8988T (cell line): ENCODE results near the gene TMEM88.
"Not testable (repeated sequence)": the region's sequence is repeated elsewhere in the genome, so short reads cannot be mapped to it uniquely, and the experiment has no call there.

Source experiments
- DNase-seq: peaks from one replicate; pipeline ENCODE4 v3.0.0; 2011

TMEM88 gene, protein sequence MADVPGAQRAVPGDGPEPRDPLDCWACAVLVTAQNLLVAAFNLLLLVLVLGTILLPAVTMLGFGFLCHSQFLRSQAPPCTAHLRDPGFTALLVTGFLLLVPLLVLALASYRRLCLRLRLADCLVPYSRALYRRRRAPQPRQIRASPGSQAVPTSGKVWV

DNA sequence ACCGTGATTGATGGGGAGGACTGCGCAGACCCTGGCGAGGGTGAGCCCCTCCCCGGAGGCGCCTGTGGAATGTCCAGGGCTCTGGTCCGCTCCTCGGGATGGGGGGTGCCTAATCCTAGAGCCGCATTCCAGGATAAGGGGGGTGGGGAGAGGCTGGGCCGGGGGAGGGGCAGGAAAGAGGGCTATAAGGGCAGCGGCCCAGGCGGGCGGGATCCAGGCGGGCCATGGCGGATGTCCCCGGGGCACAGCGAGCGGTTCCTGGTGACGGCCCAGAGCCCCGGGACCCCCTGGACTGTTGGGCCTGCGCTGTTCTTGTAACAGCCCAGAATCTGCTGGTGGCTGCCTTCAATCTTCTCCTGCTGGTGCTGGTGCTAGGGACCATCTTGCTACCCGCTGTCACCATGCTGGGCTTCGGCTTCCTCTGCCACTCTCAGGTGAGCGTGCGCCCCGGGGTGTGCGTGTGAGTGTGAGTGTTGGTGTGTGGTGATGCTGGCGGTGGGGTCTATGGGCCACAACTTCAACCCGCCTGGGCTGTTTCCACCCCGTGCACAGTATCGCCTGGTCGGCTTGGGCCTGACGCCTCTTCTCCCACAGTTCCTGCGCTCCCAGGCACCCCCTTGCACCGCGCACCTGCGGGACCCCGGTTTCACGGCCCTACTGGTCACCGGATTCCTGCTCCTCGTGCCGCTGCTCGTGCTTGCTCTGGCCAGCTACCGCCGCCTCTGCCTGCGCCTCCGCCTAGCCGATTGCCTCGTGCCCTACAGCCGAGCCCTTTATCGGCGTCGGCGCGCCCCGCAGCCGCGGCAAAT lies at the start of gene TMEM88:
TSS of gene TMEM88 (plus strand) at position 216 of the 809 bp plus-strand sequence. CDS start at position 225, 9 bp downstream.
- no peak for DNase-seq

DNA sequence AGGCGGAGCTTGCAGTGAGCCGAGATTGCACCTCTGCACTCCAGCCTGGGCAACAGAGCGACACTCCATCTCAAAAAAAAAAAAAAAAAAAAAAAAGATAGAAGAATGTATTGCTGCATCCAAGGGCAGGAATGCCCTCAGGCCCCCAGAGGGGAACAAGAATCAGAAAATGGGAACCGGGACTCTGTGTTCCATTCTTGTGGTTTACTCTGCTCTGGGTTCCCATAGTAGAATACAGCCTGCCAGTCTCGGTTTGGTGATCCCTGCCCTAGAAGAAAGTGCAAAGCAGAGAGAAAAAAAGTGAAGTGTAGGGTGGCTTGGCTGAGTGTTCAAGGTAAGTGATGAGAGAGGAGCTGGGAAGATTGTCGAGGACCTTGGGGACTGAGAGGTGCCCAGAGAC lies 48.3 kb upstream of the TMEM88 start:
- DNase-seq = no peak

DNA sequence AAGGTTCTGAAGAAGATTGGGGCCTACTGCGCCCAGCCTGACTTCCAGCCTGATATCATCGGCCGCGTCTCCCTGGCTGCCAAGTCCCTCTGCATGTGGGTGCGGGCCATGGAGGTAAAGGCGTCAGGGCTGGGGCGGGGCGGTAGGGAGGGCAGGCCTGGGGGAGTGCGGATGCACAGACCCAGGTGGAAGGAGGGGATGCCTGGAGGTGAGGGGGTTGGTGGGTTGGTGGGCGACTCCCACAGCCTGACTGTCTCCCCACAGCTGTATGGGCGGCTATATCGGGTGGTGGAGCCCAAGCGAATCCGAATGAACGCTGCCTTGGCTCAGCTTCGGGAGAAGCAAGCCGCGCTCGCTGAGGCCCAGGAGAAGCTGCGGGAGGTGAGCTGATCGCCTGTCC lies 47.7 kb upstream of the TMEM88 start:
- no peak for DNase-seq

DNA sequence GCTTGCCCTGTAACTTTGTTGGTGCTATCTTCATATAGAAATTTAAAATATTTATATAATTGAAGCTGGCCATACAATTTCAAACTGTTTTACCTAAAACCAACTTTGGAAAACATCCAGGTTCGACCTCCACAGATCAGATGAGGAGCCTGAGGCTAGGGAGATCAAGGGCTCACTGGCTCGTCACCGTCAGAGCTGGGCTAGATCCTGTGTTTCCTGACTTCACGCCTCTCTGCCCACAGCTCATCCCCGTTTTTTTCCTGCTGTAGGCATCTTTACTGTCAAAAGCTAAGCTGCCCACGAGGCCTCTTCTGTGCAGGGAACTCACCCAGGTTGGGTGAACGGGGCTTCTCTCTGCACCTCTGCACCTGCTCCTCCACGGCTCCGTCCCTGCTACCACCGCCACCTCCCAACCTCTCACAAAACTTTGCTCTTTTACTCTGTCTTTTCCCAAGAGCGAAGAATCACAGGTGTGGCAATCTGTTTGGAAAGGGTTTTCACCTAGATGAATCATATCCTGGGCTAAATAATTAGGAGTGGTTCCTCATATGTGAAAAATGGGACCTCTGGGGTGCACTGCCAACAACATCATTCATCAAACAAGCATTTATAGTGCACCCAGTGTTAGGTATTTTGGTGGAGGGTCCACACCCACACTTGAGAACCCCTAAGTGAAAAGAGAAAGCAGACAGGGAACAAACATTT lies 45.6 kb upstream of the TMEM88 start:
- no peak for DNase-seq

DNA sequence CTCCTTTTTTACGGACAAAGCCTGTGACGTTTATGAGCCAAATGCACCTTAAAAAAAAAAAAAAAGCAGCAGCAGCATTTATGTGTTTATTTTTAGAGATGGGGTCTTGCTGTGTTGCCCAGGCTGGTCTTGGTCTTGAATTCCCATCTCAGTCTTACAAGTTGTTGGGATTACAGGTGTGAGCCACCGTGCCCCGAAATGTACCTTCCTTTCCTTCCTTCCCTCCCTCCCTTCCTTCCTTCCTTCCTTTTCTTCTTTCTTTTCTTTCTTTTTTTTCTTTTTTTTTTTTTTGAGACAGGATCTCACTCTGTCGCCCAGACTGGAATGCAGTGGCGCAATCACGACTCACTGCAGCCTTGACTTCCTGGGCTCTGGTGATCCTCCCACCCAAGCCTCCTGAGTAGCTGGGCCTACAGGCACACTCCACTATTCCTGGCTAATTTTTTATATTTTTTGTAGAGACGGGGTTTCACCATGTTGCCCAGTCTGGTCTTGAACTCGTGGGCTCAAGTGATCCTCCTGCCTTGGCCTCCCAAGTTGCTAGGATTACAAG lies 45.0 kb upstream of the TMEM88 start:
- DNase-seq = not testable (repeated sequence)

DNA sequence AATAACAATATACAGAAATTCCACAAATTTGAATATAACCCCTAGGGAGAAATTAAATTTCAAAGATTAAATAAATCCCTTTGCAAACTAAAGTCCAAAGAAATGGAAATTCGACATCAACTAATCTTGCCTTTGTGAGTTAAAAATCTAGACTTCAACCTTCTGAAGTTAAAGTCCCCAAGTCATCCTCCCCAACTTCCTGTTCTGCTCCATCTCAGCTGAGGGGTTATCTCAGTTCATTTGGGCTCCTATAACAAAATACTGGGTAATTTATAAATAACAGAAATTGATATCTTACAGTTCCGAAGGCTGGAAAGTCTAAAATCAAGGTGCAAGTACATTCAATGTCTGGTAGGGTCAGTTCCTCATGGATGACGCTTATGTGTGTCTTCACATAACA lies 43.6 kb upstream of the TMEM88 start:
- DNase-seq = no peak

DNA sequence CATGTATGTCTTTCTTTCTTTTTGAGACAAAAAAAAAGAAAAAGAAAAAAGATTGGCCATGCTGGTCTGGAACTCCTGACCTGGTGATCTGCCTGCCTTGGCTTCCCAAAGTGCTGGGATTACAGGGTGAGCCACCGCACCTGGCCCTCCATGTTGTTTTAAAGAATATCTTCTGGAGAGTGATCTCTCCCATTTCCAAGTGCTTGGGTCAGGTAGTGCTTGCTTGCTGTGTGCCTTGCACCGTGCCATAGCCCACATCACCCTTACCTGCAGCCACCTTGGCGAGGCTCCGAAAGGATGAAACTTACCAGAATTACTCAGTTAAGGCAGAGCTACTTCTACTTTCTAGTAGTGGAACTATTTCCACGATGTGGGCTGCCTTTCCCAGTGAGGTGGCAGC lies 39.9 kb upstream of the TMEM88 start:
- no peak for DNase-seq

DNA sequence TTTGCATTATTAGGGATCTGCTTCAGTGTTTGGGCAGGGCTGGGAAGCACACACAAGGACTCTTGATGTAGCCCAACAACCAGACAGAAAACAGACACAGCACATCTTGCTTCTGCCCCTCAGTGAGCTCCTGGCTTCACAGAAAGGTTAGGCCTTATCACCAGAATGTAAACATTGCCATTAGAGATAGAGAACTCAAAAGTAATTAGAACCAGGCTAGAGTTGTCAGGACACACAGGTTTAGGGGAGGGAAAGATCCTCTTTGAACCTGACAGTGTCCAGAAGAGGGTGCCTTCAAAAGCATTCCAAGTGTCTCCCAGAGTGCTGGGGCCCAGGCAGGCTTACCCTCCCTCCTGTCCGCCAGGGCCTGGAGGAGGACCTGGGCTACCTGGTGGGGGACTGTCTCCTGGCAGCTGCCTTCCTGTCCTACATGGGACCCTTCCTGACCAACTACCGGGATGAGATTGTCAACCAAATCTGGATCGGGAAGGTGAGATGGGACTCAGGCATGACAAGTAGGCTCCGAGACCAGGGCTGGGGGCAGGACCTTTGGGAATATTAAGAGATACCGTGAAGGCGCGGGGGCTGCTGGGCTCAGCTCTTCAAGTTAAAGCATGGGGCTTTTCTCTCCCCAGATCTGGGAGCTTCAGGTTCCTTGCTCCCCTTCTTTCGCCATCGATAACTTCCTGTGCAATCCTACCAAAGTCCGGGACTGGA lies 37.8 kb upstream of the TMEM88 start:
- DNase-seq = no peak

DNA sequence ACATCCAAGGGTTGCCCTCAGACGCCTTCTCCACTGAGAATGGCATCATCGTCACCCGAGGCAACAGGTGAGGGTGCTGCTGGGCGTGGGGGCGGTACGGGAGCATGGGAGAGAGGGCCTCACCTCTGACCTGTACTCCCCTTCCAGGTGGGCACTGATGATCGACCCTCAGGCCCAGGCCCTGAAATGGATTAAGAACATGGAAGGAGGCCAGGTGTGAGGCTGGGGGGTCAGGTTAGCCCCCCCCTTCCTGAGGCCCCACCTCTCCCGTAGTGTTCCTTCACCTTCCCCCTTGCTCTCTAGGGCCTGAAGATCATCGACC lies 37.3 kb upstream of the TMEM88 start:
- no peak for DNase-seq

DNA sequence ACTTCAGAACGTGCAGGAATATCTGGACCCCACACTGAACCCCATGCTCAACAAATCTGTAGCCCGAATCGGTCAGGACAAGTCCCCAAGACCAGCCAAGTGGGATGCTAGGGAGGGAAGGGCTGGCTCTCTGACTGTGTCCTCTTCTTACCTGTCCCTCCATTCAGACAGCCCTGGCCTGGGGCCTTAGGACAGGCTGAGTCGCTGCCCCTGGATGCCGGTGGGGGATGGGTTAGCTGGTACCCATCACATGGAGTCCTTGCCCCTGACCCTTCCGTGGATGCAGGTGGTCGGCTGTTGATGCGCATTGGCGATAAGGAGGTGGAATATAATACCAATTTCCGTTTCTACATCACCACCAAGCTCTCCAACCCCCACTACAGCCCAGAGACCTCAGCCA lies 36.8 kb upstream of the TMEM88 start:
- no peak for DNase-seq

DNA sequence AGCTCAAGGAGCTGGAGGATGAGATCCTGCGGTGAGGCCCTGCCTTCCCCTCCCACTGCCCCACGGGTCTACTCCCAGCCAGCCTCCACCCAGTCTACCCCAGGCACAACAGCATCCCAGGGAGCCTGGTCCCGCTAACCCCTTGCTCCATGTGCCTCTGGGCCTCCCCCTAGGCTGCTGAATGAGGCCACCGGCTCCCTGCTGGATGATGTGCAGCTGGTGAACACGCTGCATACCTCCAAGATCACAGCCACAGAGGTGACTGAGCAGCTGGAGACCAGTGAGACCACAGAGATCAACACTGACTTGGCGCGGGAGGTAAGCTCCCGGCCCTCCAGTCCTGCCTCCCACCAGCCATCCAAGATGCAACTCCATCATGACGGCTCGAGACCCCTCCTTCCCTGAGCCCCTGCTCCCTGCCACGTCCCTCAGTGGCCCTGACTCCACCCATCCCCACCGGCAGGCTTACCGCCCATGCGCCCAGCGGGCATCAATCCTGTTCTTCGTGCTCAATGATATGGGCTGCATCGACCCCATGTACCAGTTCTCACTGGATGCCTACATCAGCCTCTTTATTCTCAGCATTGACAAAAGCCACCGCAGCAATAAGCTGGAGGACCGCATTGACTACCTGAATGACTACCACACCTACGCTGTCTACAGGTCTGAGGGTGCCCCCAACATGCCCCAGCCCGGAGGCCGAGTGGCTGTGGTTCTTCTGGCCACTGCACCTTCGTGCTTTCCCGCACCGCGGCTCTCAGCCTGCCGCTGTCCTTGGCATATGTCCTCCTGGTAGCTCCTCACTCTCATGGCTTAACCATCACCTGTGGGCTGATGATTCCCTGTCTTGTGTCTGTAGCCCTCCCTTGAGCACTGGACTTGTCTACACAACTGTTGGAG lies 35.9 kb upstream of the TMEM88 start:
- DNase-seq = no peak

DNA sequence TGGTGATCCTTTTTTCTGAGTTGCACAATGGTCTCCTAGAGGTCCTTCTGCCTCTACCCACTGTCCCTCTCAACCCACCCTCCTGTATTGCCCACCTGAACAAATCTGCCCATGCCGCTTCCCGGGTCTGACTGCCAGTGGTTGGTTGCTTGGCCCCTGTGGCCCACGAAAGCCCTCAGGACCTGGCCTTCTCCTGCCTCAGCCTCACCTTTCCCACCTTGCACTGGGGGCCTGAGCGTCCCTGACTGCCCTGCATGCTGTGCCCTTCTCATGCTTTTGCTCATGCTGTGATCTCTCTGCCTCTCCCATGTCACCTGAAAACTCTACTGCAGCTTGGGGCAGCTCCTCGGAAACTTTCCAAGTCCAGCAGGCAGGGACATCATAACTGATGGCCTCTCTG lies 34.6 kb upstream of the TMEM88 start:
- no peak for DNase-seq

DNA sequence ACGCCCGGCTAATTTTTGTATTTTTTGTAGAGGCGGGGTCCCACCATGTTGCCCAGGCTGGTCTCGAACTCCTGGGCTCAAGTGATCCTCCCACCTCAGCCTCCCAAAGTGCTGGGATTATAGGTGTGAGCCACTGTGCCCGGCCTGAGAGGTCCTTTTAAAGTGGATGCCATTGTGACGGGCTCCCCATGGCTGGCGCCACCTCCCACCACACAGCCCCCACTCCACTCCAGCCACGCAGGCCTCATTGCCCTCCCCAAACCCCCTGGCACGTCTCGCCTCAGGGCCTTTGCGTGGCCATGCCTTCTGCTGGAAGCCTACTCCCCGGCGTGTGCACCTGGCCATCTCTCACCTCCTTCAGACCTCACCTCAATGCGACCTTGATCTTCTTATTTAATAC lies 32.7 kb upstream of the TMEM88 start:
- no peak for DNase-seq

DNA sequence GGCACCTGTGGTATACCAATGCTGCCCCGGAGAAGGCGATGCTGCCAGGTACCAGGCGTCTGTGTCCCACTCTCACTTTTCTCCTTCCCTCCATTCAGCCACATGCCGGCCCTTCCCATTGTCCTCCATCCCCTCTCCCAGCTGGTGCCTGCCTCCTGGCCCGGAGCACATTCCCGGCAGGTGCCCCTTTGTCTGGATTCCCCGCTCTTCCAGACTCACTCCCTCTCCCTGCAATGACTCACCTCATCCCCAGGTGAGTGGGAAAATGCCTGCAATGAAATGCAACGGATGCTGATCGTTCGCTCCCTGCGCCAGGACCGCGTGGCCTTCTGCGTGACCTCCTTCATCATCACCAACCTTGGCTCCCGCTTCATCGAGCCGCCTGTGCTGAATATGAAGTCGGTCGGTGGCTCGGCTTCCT lies 31.3 kb upstream of the TMEM88 start:
- no peak for DNase-seq

DNA sequence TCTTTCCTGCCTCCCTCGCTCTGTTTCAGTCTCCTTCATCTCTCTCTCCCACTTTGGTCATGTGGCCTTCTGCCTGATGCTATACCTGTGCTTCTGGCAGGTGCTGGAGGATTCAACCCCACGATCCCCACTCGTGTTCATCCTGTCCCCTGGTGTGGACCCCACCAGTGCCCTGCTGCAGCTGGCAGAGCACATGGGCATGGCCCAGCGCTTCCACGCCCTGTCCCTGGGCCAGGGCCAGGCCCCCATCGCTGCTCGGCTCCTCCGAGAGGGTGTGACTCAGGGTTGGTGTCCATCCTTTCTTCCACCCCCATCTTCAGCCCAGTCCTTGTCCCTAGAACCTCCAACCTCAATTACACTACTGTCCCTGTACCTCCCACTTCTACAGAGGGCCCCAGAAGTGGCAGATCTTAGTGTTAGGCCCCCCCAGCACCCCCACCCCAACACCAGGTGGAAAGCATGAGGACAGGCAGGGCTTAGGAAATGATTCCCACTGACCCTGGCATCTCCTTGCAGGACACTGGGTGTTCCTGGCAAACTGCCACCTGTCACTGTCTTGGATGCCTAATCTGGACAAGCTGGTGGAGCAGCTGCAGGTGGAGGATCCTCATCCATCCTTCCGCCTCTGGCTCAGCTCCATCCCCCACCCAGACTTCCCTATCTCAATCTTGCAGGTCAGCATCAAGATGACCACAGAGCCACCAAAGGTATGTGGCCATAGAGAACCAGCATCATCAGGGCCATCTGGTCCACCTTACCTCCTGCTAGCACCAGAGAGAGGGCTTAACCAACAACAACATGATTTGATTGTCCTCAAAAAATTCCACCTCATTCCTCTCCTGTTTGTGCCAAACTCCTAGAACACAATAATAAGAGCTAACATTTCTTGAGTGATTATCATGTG lies 30.6 kb upstream of the TMEM88 start:
- DNase-seq = no peak

DNA sequence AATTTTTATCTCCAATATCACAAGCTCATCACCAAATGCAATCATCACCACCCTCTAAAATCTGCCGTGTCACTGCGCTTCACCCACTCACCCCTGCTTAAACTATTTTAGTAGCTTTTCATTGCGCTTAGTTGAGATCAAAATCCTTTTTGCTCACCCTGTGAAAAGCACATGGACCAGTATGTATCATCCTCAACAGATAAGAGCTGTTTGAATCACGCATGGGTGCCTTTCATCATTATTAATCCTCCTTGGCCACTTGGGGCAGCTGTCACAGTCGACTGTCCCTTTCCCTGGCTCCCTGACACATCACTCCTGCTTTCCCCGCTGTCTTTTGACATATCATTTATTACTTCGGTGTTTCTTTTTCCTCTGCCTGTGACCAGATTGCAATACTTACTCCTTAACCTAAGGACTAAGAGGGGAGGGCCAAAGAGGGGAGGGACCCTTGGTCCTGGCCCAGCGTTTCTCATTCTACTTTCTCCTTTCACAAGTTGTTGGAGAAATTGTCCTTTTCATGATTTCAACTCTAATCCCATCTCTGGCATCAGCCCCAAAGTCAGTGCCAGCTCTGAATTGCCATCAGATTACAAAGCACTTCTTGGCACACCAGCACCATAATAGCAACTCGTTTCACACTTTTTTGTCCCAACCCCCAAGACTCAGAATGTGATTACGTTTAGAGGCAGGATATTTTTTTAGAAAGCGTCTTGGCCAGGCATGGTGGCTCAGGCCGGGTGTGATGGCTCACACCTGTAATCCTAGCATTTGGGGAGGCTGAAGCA lies 29.5 kb upstream of the TMEM88 start:
- no peak for DNase-seq

DNA sequence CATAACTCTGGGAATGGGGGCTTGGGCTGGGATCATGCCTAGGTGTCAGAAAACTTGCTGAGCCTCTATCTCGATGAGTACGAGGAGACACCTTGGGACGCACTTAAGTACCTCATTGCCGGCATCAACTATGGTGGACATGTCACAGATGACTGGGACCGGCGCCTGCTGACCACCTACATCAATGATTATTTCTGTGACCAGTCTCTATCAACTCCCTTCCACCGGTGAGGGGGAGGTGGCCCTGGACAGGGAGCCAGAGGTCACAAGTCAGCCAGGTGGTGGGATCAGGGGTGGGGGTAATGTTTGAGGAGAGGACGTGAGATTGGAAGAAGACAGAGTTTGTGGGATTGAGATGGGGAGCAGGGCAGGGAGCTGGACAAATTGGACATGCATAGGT lies 24.2 kb upstream of the TMEM88 start:
- DNase-seq = no peak

DNA sequence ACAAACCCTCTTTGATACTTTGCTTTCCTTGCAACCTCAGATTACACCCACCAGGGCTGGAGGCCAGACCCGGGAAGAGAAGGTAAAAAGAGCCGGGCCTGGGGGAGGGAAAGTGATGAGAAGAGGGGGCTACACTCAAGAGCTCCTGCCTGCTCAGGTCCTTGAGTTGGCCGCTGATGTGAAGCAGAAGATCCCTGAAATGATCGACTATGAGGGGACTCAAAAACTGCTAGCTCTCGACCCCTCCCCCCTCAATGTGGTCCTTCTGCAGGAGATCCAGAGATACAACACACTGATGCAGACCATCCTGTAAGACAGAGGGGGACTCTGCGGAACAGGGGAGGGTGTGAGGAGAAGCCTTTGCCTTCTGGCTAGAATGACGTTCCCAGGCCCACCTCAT lies 23.6 kb upstream of the TMEM88 start:
- DNase-seq = no peak

DNA sequence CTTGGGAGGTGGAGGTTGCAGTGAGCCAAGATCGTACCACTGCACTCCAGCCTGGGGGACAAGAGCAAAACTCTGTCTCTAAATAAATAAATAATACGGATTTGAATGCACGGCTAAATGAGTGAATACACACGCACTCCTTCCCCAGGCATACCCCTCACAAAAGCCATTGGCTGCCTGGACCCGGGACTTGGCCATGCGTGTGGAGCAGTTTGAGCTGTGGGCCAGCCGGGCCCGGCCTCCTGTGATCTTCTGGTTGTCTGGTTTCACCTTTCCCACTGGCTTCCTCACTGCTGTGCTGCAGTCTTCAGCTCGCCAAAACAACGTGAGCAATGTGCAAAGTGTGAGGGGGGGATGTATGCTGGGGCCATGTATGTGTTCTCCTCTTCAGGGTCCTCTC lies 22.4 kb upstream of the TMEM88 start:
- no peak for DNase-seq
